Femur (tissue), 1 donor: ENCODE results near the gene ZNF44.
"Not testable (repeated sequence)": the region's sequence is repeated elsewhere in the genome, so short reads cannot be mapped to it uniquely, and the experiment has no call there.

Source experiments
- DNase-seq: peaks from one replicate; pipeline ENCODE4 v3.0.0-alpha.2; 2017

ZNF44 gene

GRCh38 chr19:12294249-12295158 is at the start of gene ZNF44:
Gene ZNF44 (minus strand): TSS chr19:12294883. CDS start chr19:12294694, 189 bp downstream.
- peak; percentile 99 for DNase-seq

- peak; percentile 98 for DNase-seq
Observed at GRCh38 chr19:12333162-12334159, 38.8 kb upstream of the ZNF44 start, which contains the start of gene ZNF563. Gene ZNF563 (minus strand): TSS chr19:12333633. CDS start chr19:12333482, 151 bp downstream.

GRCh38 chr19:12331211-12331941 is 36.7 kb upstream of the ZNF44 start:
- DNase-seq = no peak

- no peak for DNase-seq
Observed at GRCh38 chr19:12330340-12330739, 35.7 kb upstream of the ZNF44 start.

DNA sequence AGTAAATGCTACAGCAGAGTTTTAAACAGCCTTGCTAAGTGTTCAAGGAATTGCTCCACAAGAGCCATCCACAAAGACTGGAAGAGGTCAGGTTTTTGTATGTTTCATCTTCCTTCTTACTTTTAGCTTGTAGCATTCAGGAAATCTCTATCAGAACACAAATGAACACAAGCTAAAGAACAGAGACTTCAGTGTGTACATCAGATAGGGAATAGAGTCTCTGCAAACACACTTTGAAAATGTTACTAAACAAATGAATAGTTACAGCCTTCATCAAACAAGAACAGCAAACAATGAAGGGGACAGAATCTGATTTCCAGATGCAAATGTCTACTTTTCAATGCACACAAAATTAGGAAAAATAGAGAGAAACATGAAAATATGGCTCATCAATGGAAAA is 31.0 kb upstream of the ZNF44 start:
- no peak for DNase-seq

DNA sequence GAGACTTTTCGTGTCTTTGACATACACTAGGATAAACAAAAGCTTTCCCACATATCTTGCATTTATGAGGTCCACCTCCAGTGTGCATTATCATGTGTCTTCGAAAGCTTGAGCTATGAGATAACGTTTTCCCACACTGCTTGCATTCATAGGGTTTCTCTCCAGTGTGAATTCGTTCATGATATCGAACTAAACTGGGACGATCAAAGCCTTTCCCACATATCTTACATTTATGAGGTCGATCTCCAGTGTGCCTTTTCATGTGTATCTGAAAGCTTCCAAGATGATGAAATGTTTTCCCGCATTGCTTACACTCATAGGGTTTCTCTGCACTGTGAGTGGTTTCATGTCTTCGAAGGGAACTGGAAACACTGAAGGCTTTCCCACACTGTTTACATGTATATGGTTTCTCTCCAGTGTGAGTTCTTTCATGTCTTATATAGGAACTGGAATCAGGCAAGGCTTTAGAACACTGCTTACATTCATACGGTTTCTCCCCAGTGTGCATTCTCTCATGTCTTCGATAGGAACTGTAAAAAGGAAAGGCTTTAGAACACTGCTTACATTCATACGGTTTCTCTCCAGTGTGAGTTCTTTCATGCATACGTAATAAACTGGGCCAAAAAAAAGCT is 24.2 kb upstream of the ZNF44 start:
- no peak for DNase-seq

- DNase-seq = no peak
Observed at GRCh38 chr19:12314553-12314952, 19.9 kb upstream of the ZNF44 start.

- DNase-seq = not testable (repeated sequence)
Observed at GRCh38 chr19:12308891-12309290, 14.2 kb upstream of the ZNF44 start.

DNA sequence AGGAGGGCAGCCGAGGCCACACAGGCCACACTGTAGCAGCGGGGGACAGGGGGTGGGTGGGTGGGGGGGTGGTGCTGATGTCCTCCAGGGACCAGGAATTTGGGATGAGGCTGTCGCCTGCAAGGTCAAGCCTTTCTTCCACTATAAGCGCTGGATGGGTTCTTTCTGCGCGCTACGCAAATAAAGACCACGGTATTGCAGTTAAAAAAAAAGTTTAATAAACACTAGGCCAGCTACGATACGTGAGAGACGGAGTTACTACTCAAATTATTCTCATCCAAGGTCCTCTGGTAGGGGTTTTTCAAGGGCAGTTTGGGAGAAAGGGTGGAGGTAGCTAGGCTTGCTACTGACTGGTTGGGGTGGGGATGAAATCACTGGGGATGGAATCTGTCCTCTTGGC is 508 bp upstream of the ZNF44 start:
- no peak for DNase-seq

DNA sequence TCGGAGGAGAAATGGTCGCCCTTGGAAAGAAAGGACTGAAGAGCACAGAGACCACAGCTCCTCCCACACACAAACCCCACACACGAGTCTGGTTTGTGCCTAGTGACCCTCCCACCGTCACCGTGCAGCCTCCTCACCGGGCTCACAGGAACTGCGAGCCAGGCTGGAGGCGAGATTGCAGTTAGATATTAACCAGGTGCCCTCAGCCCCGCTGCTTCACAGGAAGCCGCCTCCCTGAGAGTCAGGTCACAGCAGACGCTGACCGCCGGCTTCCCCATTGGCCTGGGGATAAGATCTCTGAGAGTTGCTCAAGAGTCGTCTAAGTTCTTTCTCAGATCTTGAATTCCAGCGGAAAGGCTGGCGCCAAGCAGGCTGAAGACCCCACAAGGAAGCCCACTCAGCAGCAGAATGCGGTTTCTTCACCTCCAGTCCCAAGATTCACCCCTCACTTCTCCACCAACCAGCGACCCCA is 870 bp downstream of the ZNF44 start:
- DNase-seq = peak; percentile 69

DNA sequence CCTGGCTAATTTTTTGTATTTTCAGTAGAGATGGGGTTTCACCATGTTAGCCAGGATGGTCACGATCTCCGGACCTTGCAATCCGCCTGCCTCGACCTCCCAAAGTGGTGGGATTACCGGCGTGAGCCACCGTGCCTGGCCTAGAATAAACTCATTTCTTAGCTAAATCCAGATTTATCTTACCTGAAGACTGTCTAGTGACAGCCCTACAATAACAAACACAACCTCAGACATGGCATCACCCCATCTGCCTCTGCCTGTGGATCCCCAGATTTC is 5.0 kb downstream of the ZNF44 start:
- no peak for DNase-seq

- DNase-seq = no peak
Observed at GRCh38 chr19:12287958-12288500, 6.7 kb downstream of the ZNF44 start.

- DNase-seq = no peak
Observed at GRCh38 chr19:12284631-12285030, 10.1 kb downstream of the ZNF44 start.

DNA sequence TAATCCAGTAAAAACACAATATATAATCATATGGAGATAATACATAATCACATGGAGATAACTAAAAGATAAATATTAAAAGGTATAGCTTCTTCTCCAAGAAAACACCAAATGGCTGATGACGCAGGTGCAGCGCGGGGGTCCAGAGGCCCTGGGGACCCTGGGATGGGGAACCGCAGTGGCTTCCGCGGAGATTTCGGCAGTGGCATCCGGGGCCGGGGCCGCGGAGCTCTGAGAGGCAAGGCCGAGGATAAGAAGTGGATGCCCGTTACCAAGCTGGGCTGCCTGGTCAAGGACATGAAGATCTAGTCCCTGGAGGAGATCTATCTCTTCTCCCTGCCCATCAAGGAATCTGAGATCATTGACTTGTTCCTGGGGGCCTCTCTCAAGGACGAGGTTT is 10.5 kb downstream of the ZNF44 start:
- no peak for DNase-seq

DNA sequence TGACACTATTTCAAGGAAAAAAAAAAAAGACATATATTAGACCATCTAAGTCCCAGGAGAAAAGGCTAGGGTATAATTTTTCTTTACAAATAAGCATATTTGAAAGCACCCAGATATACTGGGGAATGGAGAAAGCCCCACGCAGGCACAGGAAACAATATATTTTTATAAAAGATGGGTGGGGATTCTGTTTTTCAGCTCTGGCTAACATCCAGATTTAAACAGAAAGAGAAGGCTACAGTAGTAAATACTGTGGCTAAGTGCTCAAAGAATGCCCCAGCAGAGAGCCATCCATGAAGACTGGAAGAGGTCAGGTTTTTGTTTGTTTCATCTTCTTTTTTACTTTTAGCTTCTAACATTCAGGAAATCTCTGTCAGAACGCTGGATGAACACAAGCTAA is 16.0 kb downstream of the ZNF44 start:
- no peak for DNase-seq

- DNase-seq = no peak
Observed at GRCh38 chr19:12272980-12273901, 21.4 kb downstream of the ZNF44 start.

DNA sequence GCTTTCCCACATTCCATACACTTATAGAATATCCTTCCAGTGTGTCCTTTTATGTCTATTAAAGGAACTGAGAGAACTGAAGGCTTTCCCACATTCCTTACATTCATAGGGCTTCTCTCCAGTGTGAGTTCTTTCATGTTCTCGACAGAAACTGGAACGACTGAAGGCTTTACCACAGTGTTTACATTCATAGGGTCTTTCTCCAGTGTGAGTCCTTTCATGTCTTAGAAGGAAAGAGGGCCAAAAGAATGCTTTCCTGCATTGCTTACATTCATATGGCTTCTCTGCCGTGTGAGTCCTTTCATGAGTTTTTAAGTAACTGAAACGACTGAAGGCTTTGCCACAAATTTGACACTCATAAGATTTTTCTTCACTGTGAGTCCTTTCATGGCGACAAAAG is 22.3 kb downstream of the ZNF44 start:
- no peak for DNase-seq

DNA sequence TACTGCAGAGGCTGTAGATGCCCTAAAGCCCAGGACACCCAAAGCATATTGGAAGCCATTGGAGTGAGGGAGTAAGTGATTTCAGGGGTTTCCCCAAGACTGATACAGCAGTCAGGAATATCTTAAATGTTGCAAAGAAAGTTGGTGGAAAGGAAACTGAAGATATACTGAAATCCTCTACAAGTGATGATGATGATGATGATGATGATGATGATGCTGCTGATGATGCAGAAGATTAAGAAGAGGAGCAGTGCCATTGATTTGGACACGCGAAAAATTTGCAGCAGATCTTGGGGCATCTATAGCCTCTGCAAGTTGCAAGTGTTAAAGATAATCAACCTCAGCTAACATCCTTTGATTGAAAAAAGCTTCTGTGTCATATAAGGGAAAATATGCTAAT is 23.8 kb downstream of the ZNF44 start:
- DNase-seq = no peak

GRCh38 chr19:12265921-12266704 is 28.6 kb downstream of the ZNF44 start:
- DNase-seq = no peak

DNA sequence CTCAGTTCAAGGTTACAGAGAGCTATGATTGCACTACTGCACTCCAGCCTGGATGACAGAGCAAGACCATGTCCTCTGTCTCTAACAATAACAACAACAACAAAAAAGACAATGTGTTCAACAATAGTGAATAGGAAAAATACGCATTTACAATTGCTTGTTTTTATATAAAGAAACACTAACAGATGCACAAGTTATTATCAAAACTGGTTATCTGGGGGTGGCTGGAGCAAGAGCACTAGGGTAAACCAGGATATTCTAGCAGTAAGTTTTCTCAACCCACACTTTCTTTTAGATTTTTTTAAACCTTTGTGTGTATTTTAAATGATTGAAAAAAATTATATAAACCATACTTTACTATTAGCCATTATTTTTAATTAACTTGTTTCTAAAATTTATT is 33.1 kb downstream of the ZNF44 start:
- DNase-seq = no peak
